NT2/D1 (cell line): ENCODE measurements around the gene PTPN23.

Experiments
- SUZ12 ChIP-seq: IDR thresholded peaks from 2 replicates; pipeline ENCODE4 v1.6.1; 2011; ENCODE audit not compliant: insufficient read length, insufficient read depth; ENCODE audit errors: extremely low read depth
- YY1 ChIP-seq: IDR thresholded peaks from 2 replicates; pipeline ENCODE4 v1.6.1; 2011; ENCODE audit not compliant: insufficient read length, insufficient read depth
- ZNF274 ChIP-seq: IDR thresholded peaks from 2 replicates; pipeline ENCODE4 v1.6.1; 2011; ENCODE audit warnings: mild to moderate bottlenecking, low read depth, low read length

- no peak for TF ChIP-seq SUZ12
- no peak for TF ChIP-seq ZNF274
- no peak for TF ChIP-seq YY1
These were observed 3.6 kb downstream of the PTPN23 start for GRCh38 chr3:47384425-47384824.
